Measurements from ENCODE around the gene CSK. TPM values are rescaled to one million over a fixed set of nuclear protein-coding genes. Genes with fewer than 3 reads are reported as not detected.

The CSK gene
- total RNA-seq, 2 donors from 2014 or later, result 11.2 to 15.2 TPM

GRCh38 chr15:74847432-74847831 lies 65.6 kb downstream of the CSK start:
- H3K27me3 ChIP-seq, result no peaks in the 10 kb centered on the region
- H3K9me3 ChIP-seq, result no peaks in the 10 kb centered on the region
- peak in 1 of 4 donors; percentile 33 for DNase-seq
- H3K27ac ChIP-seq, result no peak overlapping the region
- intact Hi-C loops (cut with DNase I), result loop anchor here (10.0 kb wide), 1 partner anchor 57 kb away; the partner anchor contains the start of gene FAM219B
- H3K36me3 ChIP-seq (replicated peaks in 1 of 2; ENCODE audit: insufficient read depth in 1 of 2, low read depth in 2 of 2), result peaks cover under 1 to 30% of the 10 kb centered on the region in 2 donors
- TF ChIP-seq POLR2A (IDR thresholded peaks at IDR 0.05), result no peak
- no peak for TF ChIP-seq CTCF (IDR thresholded peaks at IDR 0.05)
- peaks cover 8% of the 10 kb centered on the region for H3K4me1 ChIP-seq
- 86 to 95% methylated on average over 2 to 3 of the region's 3 CpGs for WGBS, 2 donors
- no peak for ATAC-seq
- no peak overlapping the region for H3K4me3 ChIP-seq

GRCh38 chr15:74850393-74850792 lies 68.5 kb downstream of the CSK start:
- Histone ChIP-seq H3K9me3 (no peaks in the 10 kb centered on the region), H3K4me1 (no peaks in the 10 kb centered on the region), H3K27me3 (no peaks in the 10 kb centered on the region), H3K4me3 (no peak overlapping the region), H3K36me3 (replicated peaks in 1 of 2; ENCODE audit: insufficient read depth in 1 of 2, low read depth in 2 of 2) (peaks cover 13 to 43% of the 10 kb centered on the region in 2 donors), H3K27ac (no peak overlapping the region)
- intact Hi-C loops (cut with DNase I), result no loop called here
- no peak for ATAC-seq
- 86 to 93% methylated on average over 4 of the region's 4 CpGs for WGBS, 2 donors
- DNase-seq, result no peak
- TF ChIP-seq CTCF (IDR thresholded peaks at IDR 0.05) (no peak), POLR2A (IDR thresholded peaks at IDR 0.05) (no peak)

- Histone ChIP-seq H3K9me3 (no peaks in the 10 kb centered on the region), H3K27ac (no peak overlapping the region), H3K36me3 (replicated peaks in 1 of 2; ENCODE audit: insufficient read depth in 1 of 2, low read depth in 2 of 2) (peaks cover 13 to 43% of the 10 kb centered on the region in 2 donors), H3K4me1 (peaks cover 7% of the 10 kb centered on the region), H3K27me3 (no peaks in the 10 kb centered on the region), H3K4me3 (no peak overlapping the region)
- DNase-seq (no peak), ATAC-seq (no peak)
- TF ChIP-seq CTCF (IDR thresholded peaks at IDR 0.05) (no peak), POLR2A (IDR thresholded peaks at IDR 0.05) (no peak)
- intact Hi-C loops (cut with DNase I), result no loop called here
- WGBS, 2 donors, result 96 to 97% methylated on average over 4 to 7 of the region's 7 CpGs
These were observed 70.1 kb downstream of the CSK start for GRCh38 chr15:74851960-74852359.

Small RNA genes lying within 50 kb of the gene (microRNA-seq; reads per million reads assigned to microRNA genes)
- 0 reads per million in 2 donors for gene MIR4513 (ENCODE audit: borderline number of aligned reads in 2 of 2, borderline replicate concordance in 2 of 2)
- gene MIR6882 (ENCODE audit: borderline number of aligned reads in 2 of 2, borderline replicate concordance in 2 of 2), result 0 to 0.93 reads per million in 2 donors

Small RNA genes lying within 50 kb of the gene (small RNA-seq; reads per million reads assigned to genes)
- gene CPLX3 (not detected), gene MIR4513 (not detected), gene MIR6882 (not detected)

Other genes starting within 250 kb of the CSK start
- gene ARID3B, start 240.9 kb upstream of the CSK start, total RNA-seq, result 10 to 100 TPM in 1 of 2 donors, 1 to 10 TPM in 1; 2.9 to 22.4 TPM
- 100 to 1,000 TPM in 1 of 2 donors, 10 to 100 TPM in 1; 48.0 to 126 TPM for gene CLK3, start 166.2 kb upstream of the CSK start, total RNA-seq
- 1 to 10 TPM; 6.7 to 9.2 TPM for gene EDC3, start 86.1 kb upstream of the CSK start, total RNA-seq
- 1 to 10 TPM in 1 of 2 donors, not detected in 1; 1.6 TPM for gene CYP1A1, start 56.6 kb upstream of the CSK start, total RNA-seq
- gene CYP1A2, start 33.2 kb upstream of the CSK start, total RNA-seq, result not detected
- gene LMAN1L, start 30.8 kb downstream of the CSK start, total RNA-seq, result not detected
- gene CPLX3, start 44.5 kb downstream of the CSK start, total RNA-seq, result not detected
- 10 to 100 TPM; 74.2 to 76.3 TPM for gene ULK3, start 61.1 kb downstream of the CSK start, total RNA-seq
- gene SCAMP2, start 91.3 kb downstream of the CSK start, total RNA-seq, result 10 to 100 TPM; 33.5 to 36.9 TPM
- gene MPI, start 108.0 kb downstream of the CSK start, total RNA-seq, result 10 to 100 TPM; 47.5 to 80.4 TPM
- gene FAM219B, start 124.8 kb downstream of the CSK start, total RNA-seq, result 10 to 100 TPM; 25.4 to 42.8 TPM
- 10 to 100 TPM; 50.1 to 61.5 TPM for gene COX5A, start 156.0 kb downstream of the CSK start, total RNA-seq
- gene RPP25, start 174.7 kb downstream of the CSK start, total RNA-seq, result 10 to 100 TPM in 1 of 2 donors, 1 to 10 TPM in 1; 9.1 to 11.5 TPM
- gene SCAMP5, start 213.5 kb downstream of the CSK start, total RNA-seq, result 10 to 100 TPM; 21.1 to 30.4 TPM
- gene PPCDC, start 241.5 kb downstream of the CSK start, total RNA-seq, result 10 to 100 TPM; 12.5 to 13.2 TPM